DMS53 treated with DMSO at 0.1 percent for 48 hours (cell line): ENCODE measurements around the gene CCNJL.
"Not testable (repeated sequence)": the region's sequence is repeated elsewhere in the genome, so short reads cannot be mapped to it uniquely, and the experiment has no call there.

Experiments used
- DNase-seq: peaks from one replicate; lab custom pipeline; 2025; ENCODE audit not compliant: unreplicated experiment; lab: John Stamatoyannopoulos, UW

The CCNJL gene

GRCh38 chr5:160262151-160263074 is 50.0 kb downstream of the CCNJL start:
- peak; percentile 24 for DNase-seq

- DNase-seq, result peak; percentile 97
Measured at GRCh38 chr5:160260881-160261815, 51.2 kb downstream of the CCNJL start.

- no peak for DNase-seq
Measured at GRCh38 chr5:160260006-160260775, 52.2 kb downstream of the CCNJL start.

DNA sequence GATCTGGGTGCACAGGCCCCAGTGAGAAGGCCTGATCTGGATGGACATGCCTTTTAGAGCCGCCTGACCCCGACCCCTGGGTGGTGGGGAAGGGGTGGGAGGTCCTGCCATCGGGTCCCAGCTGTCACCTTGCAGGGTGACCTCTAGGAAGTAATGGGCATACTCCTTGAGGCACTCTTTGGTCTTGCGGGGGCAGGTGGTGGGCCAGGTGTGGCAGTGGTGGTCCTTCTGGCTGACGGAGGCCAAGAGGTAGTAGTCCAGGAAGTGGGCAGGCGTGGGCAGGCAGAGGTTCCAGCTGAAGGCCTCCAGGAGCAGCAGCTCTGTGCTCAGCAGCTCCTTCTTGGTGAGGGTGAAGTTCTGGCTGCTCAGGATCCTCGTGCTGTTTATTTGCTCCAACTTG is 53.0 kb downstream of the CCNJL start:
- no peak for DNase-seq

GRCh38 chr5:160254706-160255105 is 57.7 kb downstream of the CCNJL start:
- DNase-seq, result no peak

GRCh38 chr5:160253441-160253840 is 58.9 kb downstream of the CCNJL start:
- DNase-seq, result no peak

GRCh38 chr5:160252916-160253315 is 59.4 kb downstream of the CCNJL start:
- no peak for DNase-seq

DNA sequence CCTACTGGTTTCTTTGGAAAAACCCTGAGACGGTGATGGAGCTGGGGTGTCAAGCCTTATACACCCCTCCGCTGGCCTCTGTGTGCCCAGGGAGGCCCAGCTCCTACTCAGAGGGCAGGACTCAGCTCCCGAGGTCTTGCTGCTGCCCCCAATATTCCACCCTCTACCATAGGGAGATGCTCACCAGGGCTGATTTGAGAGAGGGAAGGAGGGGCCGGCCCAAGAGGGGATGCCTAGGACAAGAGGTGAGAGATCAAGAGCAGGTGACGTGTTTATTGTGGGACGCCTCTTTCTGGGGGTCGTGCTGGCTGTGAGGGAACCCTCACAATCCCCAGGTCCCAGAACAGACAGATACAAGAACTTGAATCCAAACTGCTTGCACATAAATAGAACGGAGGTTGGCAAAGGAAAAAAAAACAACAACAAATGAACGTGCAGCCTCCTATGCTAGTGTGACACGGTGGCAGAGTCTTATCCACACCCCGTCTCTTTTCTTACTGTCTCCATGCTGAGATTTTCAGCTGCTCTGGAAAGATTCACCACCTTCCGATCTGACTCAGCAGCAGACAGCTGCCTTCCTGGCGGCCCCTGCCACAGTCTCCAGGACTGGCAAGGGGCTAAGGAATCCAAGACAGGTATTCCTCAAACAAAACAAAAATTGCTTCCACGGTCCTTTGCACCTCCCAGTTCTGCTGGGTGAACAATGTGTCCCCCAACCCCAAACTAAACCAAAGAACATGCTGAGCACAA is 60.8 kb downstream of the CCNJL start:
- no peak for DNase-seq

DNA sequence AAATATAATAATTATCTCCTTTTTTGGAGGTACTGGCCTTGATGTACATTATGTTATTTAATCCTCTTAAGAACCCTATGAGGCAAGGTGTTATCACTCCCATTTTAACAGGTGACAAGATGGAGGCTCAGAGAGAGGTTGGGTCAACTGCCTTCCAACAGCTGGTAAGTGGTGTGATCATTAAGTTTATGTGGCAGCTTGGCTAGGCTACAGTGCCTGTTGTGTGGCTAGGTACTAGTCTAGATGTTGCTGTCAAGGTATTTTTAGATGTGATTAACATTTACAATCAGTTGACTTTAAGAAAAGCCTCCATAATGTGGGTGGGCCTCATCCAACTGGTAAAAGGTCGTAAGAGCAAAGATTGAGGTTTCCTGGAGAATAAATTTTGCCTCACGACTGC is 61.5 kb downstream of the CCNJL start:
- DNase-seq, result no peak

DNA sequence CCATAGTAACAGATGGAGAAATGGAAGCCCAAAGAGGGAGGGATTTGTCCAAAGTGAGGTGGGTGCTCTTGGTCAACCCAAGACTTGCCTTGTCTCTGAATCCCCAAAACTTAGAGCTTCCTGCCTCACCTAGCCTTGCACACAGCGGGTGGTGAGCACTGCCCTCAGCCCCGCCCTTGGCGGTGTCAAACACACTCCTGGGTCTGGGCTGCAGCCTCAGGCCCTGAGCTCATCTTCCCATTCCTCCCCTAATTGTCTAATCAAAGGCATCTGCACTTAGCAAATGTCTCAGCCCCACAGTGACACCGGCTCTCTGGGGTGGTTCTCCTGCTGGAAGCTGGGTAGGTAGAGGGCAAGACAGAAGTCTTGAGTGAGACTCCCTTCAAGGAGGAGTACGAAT is 62.1 kb downstream of the CCNJL start:
- DNase-seq, result no peak

DNA sequence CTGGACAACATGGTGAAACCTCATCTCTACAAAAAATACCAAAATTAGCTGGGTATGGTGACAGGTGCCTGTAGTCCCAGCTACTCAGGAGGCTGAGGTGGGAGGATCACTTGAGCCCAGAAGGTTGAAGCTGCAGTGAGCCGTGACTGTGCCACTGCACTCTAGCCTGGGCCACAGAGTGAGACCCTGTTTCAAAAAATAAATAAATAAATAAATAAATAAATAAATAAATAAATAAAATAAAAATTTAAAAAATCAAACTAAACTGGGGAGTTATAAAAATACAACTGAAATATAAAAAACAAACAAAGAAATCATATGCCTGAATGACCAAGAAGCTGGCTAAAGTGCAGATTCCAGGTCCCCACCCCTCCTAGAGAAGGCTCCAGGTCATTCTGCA is 62.8 kb downstream of the CCNJL start:
- DNase-seq, result not testable (repeated sequence)

DNA sequence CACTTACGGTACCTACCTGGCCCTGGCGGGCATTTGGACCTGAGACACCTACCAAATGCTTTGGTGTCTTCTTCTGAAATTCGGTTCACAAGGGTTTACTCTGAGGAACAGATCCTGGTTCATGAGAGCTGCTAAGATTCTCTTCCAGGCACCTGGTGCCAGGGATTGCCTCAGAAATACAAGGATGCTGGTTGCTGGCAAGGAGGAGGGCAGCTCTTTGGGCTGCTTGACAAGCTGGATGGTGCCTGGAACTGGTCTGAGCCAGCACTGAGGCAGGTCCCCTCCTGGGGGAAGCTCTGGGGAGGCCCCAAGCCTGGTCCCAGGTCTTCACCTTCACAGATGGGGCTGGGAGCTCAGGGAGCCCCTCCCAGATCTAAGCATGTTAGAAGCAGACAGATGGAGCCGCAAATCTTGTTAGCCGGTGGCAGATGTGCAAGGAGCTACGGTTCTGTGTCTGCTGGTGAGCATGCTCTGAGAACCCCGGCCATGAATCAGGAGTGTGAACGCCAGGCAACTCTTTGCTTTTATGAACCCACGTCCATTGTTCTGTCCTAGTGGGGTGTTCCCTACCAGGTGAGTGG is 66.8 kb downstream of the CCNJL start:
- no peak for DNase-seq

GRCh38 chr5:160242145-160242544 is 70.2 kb downstream of the CCNJL start:
- DNase-seq, result no peak

- no peak for DNase-seq
Measured at GRCh38 chr5:160240350-160240749, 72.0 kb downstream of the CCNJL start.

GRCh38 chr5:160237571-160238093 is 74.7 kb downstream of the CCNJL start:
- DNase-seq, result no peak

DNA sequence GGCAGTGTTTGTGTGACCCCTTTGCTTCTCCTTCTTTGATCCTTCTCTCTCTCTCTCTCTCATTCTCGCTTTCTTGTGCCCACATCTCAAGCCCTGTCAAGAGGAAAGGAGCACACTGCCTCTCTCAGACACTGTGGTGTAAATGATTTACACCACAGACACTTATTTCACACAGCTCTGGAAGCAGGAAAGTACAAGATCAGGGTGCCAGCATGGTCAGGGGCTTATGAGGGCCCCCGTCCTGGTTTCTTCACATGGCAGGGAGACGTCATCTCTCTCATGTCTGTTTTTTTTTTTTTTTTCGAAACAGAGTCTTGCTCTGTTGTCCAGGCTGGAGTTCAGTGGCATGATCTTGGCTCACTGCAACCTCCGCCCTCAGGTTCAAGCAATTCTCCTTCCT is 76.6 kb downstream of the CCNJL start:
- DNase-seq, result no peak

GRCh38 chr5:160233215-160233614 is 79.1 kb downstream of the CCNJL start:
- DNase-seq, result no peak

DNA sequence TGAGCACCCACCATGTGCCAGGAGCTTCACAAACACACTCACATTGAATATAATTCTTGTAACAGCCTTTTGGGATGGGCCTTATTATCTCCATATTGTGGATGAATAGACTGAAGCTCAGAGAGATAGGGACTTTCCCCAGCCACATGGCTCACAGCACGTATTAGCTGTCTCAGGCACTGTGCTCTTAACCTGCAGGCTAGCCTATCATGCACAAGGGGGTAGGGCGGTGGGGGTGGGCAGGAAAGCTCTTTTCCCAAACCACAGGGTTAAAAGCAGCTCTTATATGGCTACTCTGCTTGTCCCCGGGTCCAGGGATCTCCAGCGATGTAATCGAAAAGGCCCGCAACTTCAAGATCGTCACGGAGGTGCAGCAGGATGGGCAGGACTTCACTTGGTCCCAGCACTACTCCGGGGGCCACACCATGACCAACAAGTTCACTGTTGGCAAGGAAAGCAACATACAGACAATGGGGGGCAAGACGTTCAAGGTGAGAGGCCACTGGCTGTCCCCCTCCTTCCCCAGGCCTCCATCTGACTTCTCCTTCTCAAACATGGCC is 80.5 kb downstream of the CCNJL start:
- DNase-seq, result no peak
